GM12875 (cell line): ENCODE data around the gene SLC30A3.

ENCODE experiments used
- H3K4me3 ChIP-seq: one replicate; pipeline ENCODE4 v1.5.1; 2011; ENCODE audit warnings: low read depth, low read length, control low read depth
- CTCF ChIP-seq: IDR thresholded peaks from 2 replicates; pipeline ENCODE4 v1.5.1; 2011; ENCODE audit warnings: low read depth, mild to moderate bottlenecking, control low read depth, inconsistent platforms, low read length, moderate library complexity, borderline replicate concordance; ENCODE audit not compliant: insufficient read depth

The SLC30A3 gene

GRCh38 chr2:27211241-27211942 is 51.5 kb downstream of the SLC30A3 start:
- TF ChIP-seq CTCF: no peak

GRCh38 chr2:27209621-27210401 is 53.0 kb downstream of the SLC30A3 start:
- H3K4me3 ChIP-seq: no peak overlapping the region
- no peak for TF ChIP-seq CTCF

More at GRCh38 chr2:27211241-27211942, 51.5 kb downstream of the SLC30A3 start:
- H3K4me3 ChIP-seq: peak overlapping the region; percentile 85

GRCh38 chr2:27208486-27209050 is 54.3 kb downstream of the SLC30A3 start:
- TF ChIP-seq CTCF: no peak
- no peak overlapping the region for H3K4me3 ChIP-seq

- no peak overlapping the region for H3K4me3 ChIP-seq
- no peak for TF ChIP-seq CTCF
Measured at GRCh38 chr2:27206346-27206745, 56.5 kb downstream of the SLC30A3 start.

GRCh38 chr2:27205206-27205605 is 57.6 kb downstream of the SLC30A3 start:
- TF ChIP-seq CTCF: no peak

GRCh38 chr2:27204566-27204965 is 58.3 kb downstream of the SLC30A3 start:
- H3K4me3 ChIP-seq: no peak overlapping the region
- TF ChIP-seq CTCF: no peak

More at GRCh38 chr2:27205206-27205605, 57.6 kb downstream of the SLC30A3 start:
- no peak overlapping the region for H3K4me3 ChIP-seq
